Left ventricle myocardium inferior (tissue), 1 donor: ENCODE measurements around the gene MACROD2. TPM values are rescaled to one million over a fixed set of nuclear protein-coding genes. Genes with fewer than 3 reads are reported as not detected.

ENCODE experiments used
- DNase-seq: peaks from one replicate; pipeline ENCODE4 v3.0.0-alpha.2; 2020
- H3K27ac ChIP-seq: fragments of 200-600 bp; replicated peaks from 2 replicates; pipeline ENCODE4 v1.8.0; 2021
- H3K27me3 ChIP-seq: fragments of 200-600 bp; 2 replicates; pipeline ENCODE4 v1.8.0; 2021; ENCODE audit warnings: low read depth
- H3K36me3 ChIP-seq: fragments of 200-600 bp; 2 replicates; pipeline ENCODE4 v1.8.0; 2021
- H3K4me1 ChIP-seq: fragments of 200-600 bp; 2 replicates; pipeline ENCODE4 v1.8.0; 2021
- H3K4me3 ChIP-seq: fragments of 200-600 bp; 2 replicates; pipeline ENCODE4 v1.8.0; 2021; ENCODE audit warnings: mild to moderate bottlenecking, moderate library complexity
- H3K9me3 ChIP-seq: fragments of 200-600 bp; replicated peaks from 2 replicates; pipeline ENCODE4 v1.8.0; 2021
- CTCF ChIP-seq: fragments of 200-600 bp; IDR thresholded peaks from 2 replicates; pipeline ENCODE4 v1.8.0; 2021; ENCODE audit warnings: antibody characterized with exemption, mild to moderate bottlenecking, borderline replicate concordance
- intact Hi-C: fragments of 100-400 bp; cut with micrococcal nuclease; formaldehyde crosslinking; loops from one replicate; pipeline ENCODE4 v1.11.0; 2022
- total RNA-seq: library from RNA; stranded (reverse); fragmentation: NEBNext Ultra II Directional; extraction: Animal tissue kit (Norgen Biotek cat#: 25700); gene quantifications from one replicate; pipeline ENCODE4 v1.2.1, GENCODE V29; 2021
- donor health status: DM: no; HTN: yes; CAD: no; lungs with severe emphysema.

Gene MACROD2
- total RNA-seq, 1 donor from 2014 or later: 3.6 TPM

GRCh38 chr20:15938847-15939246, 1943.5 kb downstream of the MACROD2 start:
- Histone ChIP-seq H3K4me1 (no peaks in the 10 kb centered on the region), H3K27me3 (no peaks in the 10 kb centered on the region), H3K36me3 (no peaks in the 10 kb centered on the region), H3K4me3 (no peak overlapping the region), H3K9me3 (peaks cover 21% of the 10 kb centered on the region), H3K27ac (no peak overlapping the region)
- no peak for TF ChIP-seq CTCF
- intact Hi-C loops: no loop called here
- DNase-seq: no peak

GRCh38 chr20:15940127-15940526, 1944.8 kb downstream of the MACROD2 start:
- TF ChIP-seq CTCF: no peak
- Histone ChIP-seq H3K9me3 (peaks cover 21% of the 10 kb centered on the region), H3K4me1 (no peaks in the 10 kb centered on the region), H3K27me3 (no peaks in the 10 kb centered on the region), H3K27ac (no peak overlapping the region), H3K4me3 (no peak overlapping the region), H3K36me3 (no peaks in the 10 kb centered on the region)
- intact Hi-C loops: no loop called here
- DNase-seq: no peak

GRCh38 chr20:15942130-15942529, 1946.8 kb downstream of the MACROD2 start:
- H3K9me3 ChIP-seq: peaks cover 21% of the 10 kb centered on the region
- no peaks in the 10 kb centered on the region for H3K27me3 ChIP-seq
- no peak for DNase-seq
- intact Hi-C loops: no loop called here
- TF ChIP-seq CTCF: no peak
- no peaks in the 10 kb centered on the region for H3K36me3 ChIP-seq
- H3K27ac ChIP-seq: no peak overlapping the region
- H3K4me3 ChIP-seq: no peak overlapping the region
- no peaks in the 10 kb centered on the region for H3K4me1 ChIP-seq

GRCh38 chr20:15945289-15945688, 1950.0 kb downstream of the MACROD2 start:
- no peak for TF ChIP-seq CTCF
- Histone ChIP-seq H3K36me3 (no peaks in the 10 kb centered on the region), H3K9me3 (peaks cover under 1% of the 10 kb centered on the region), H3K4me3 (no peak overlapping the region), H3K4me1 (no peaks in the 10 kb centered on the region), H3K27ac (no peak overlapping the region), H3K27me3 (no peaks in the 10 kb centered on the region)
- intact Hi-C loops: no loop called here
- no peak for DNase-seq

GRCh38 chr20:15949391-15949790, 1954.1 kb downstream of the MACROD2 start:
- no peak for TF ChIP-seq CTCF
- no peak overlapping the region for H3K4me3 ChIP-seq
- no peaks in the 10 kb centered on the region for H3K9me3 ChIP-seq
- no peak for DNase-seq
- intact Hi-C loops: no loop called here
- no peaks in the 10 kb centered on the region for H3K27me3 ChIP-seq
- H3K4me1 ChIP-seq: no peaks in the 10 kb centered on the region
- no peak overlapping the region for H3K27ac ChIP-seq
- no peaks in the 10 kb centered on the region for H3K36me3 ChIP-seq

GRCh38 chr20:15951658-15952057, 1956.3 kb downstream of the MACROD2 start:
- H3K4me3 ChIP-seq: no peak overlapping the region
- intact Hi-C loops: no loop called here

More at GRCh38 chr20:15951658-15952057, 1956.3 kb downstream of the MACROD2 start:
- Histone ChIP-seq H3K9me3 (no peaks in the 10 kb centered on the region), H3K27me3 (no peaks in the 10 kb centered on the region), H3K36me3 (no peaks in the 10 kb centered on the region), H3K4me1 (no peaks in the 10 kb centered on the region), H3K27ac (no peak overlapping the region)
- no peak for TF ChIP-seq CTCF
- no peak for DNase-seq
